Sigmoid colon (tissue), 4 donors: ENCODE results near the gene HDAC4.

Source experiments
- CTCF ChIP-seq, 4 experiments: fragments of 450-650 bp in 3 of 4; fragments of 200-600 bp in 1 of 4; IDR thresholded peaks; one replicate each; pipeline ENCODE4 v1.5.1; 2016 to 2019; ENCODE audit warnings: antibody characterized with exemption in 4 of 4, mild to moderate bottlenecking in 3 of 4, moderate library complexity in 2 of 4
- EP300 ChIP-seq, 4 donors: sonication (generic); formaldehyde crosslinking; IDR thresholded peaks; one replicate each; pipeline ENCODE4 v1.6.1; 2017; ENCODE audit warnings: antibody characterized with exemption in 4 of 4
- POLR2A ChIP-seq, 2 donors: fragments of 450-650 bp; IDR thresholded peaks; one replicate each; pipeline ENCODE4 v1.6.1; 2016; ENCODE audit warnings: antibody characterized with exemption in 2 of 2, mild to moderate bottlenecking in 2 of 2, moderate library complexity in 2 of 2

GRCh38 chr2:239181903-239182581, 218.8 kb downstream of the HDAC4 start:
- no peak for TF ChIP-seq CTCF (IDR thresholded peaks at IDR 0.05)
- no peak for TF ChIP-seq POLR2A (IDR thresholded peaks at IDR 0.05)
- TF ChIP-seq EP300 (IDR thresholded peaks at IDR 0.05): no peak
